IPS DF 4.7 (cell line): ENCODE measurements around the gene SUMO1.

Experiments
- DNase-seq: peaks from one replicate; pipeline ENCODE4 v3.0.0-alpha.2; 2013; ENCODE audit warnings: low spot score; ENCODE audit errors: extremely low read depth

Gene SUMO1

GRCh38 chr2:202201220-202202160, 36.9 kb downstream of the SUMO1 start:
- no peak for DNase-seq

GRCh38 chr2:202196727-202197126, 41.7 kb downstream of the SUMO1 start:
- no peak for DNase-seq

GRCh38 chr2:202194418-202194817, 44.0 kb downstream of the SUMO1 start:
- no peak for DNase-seq

GRCh38 chr2:202193881-202194353, 44.5 kb downstream of the SUMO1 start:
- no peak for DNase-seq

- no peak for DNase-seq
Observed at GRCh38 chr2:202193305-202193704, 45.1 kb downstream of the SUMO1 start.

GRCh38 chr2:202187570-202187969, 50.8 kb downstream of the SUMO1 start:
- no peak for DNase-seq

GRCh38 chr2:202186641-202187202, 51.7 kb downstream of the SUMO1 start:
- DNase-seq: no peak

GRCh38 chr2:202185156-202185555, 53.2 kb downstream of the SUMO1 start:
- no peak for DNase-seq

GRCh38 chr2:202184557-202184956, 53.8 kb downstream of the SUMO1 start:
- DNase-seq: no peak

- DNase-seq: peak; percentile 33
Observed at GRCh38 chr2:202178346-202178958, 59.9 kb downstream of the SUMO1 start.

GRCh38 chr2:202172439-202173211, 65.8 kb downstream of the SUMO1 start:
- DNase-seq: no peak

- DNase-seq: no peak
Observed at GRCh38 chr2:202171241-202171825, 67.1 kb downstream of the SUMO1 start.

- DNase-seq: no peak
Observed at GRCh38 chr2:202169832-202170424, 68.5 kb downstream of the SUMO1 start.

GRCh38 chr2:202169131-202169530, 69.3 kb downstream of the SUMO1 start:
- no peak for DNase-seq

GRCh38 chr2:202165945-202166344, 72.5 kb downstream of the SUMO1 start:
- no peak for DNase-seq

- no peak for DNase-seq
Observed at GRCh38 chr2:202165208-202165607, 73.2 kb downstream of the SUMO1 start.

- DNase-seq: no peak
Observed at GRCh38 chr2:202164411-202164810, 74.0 kb downstream of the SUMO1 start.

GRCh38 chr2:202161151-202161835, 77.1 kb downstream of the SUMO1 start:
- no peak for DNase-seq

- DNase-seq: no peak
Observed at GRCh38 chr2:202158796-202159195, 79.6 kb downstream of the SUMO1 start.
